HuH-7 (cell line): ENCODE results near the gene NME4.
"Not testable (repeated sequence)": the region's sequence is repeated elsewhere in the genome, so short reads cannot be mapped to it uniquely, and the experiment has no call there.

Source experiments
- DNase-seq: peaks from one replicate; pipeline ENCODE4 v3.0.0; 2011; ENCODE audit warnings: low spot score

Gene NME4

DNA sequence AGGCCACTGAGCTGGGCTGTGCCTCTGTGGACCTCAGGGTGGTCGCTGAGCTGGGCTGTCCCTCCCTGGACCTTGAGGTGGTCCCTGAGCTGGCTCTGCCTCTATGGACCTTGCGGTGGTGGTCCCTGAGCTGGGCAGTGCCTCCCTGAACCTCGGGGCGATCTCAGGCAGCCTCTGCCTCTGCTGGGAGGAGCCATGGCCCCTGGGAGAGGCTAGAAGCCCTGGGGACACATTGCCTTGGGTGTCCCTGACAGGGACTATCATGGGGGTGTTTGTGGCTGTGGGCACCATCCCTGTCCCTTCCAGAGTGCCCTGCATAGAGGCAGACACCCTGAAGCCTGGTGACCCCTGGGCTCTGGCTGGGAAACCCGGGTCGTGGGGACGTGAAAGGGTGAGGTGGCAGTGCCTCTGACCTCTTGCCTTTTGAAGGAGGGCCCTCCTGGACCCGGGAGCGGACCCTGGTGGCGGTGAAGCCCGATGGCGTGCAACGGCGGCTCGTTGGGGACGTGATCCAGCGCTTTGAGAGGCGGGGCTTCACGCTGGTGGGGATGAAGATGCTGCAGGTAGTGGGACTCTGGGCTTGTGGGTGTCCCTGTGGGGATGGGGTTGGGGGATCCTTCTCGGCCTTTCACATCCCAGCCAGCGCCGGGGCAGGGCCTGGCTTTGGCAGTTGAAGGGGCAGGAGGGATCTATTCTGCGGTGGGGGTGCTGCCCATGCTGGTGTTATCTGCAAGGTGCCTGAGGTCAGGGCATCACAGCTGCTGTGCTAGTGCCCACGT, 1.8 kb downstream of the NME4 start:
- no peak for DNase-seq

DNA sequence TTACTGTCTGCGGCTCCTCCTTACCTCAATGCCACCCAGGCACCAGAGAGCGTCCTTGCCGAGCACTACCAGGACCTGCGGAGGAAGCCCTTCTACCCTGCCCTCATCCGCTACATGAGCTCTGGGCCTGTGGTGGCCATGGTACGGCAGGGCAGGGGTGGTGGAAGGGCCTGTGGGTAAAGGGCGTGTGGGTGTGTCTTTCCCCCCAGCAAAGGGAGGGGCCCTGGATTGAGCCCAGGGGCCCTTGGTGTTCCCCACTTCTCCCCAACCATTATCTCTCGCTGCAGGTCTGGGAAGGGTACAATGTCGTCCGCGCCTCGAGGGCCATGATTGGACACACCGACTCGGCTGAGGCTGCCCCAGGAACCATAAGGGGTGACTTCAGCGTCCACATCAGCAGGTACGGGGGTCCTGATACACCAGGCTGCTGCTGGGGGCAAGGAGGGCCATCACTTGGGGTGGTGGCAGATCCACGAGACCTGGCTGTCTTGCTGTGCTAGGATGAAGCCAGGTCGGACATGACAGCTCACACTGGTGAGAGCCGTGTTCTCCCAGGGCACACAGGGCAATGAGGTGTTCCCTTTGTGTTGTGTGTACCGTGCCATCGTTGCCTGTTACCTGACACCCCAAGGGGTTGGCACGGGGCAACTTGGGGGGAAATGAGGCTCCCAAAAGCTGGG, 2.5 kb downstream of the NME4 start:
- no peak for DNase-seq

DNA sequence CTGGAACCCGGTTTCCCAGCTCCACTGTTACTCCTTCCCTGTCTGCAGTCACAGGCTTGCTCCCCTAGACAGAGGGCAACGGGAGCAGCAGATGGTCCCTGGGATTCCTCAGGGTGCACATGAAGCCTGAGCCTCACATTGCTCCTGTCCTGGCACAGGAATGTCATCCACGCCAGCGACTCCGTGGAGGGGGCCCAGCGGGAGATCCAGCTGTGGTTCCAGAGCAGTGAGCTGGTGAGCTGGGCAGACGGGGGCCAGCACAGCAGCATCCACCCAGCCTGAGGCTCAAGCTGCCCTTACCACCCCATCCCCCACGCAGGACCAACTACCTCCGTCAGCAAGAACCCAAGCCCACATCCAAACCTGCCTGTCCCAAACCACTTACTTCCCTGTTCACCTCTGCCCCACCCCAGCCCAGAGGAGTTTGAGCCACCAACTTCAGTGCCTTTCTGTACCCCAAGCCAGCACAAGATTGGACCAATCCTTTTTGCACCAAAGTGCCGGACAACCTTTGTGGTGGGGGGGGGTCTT, 3.1 kb downstream of the NME4 start:
- no peak for DNase-seq

DNA sequence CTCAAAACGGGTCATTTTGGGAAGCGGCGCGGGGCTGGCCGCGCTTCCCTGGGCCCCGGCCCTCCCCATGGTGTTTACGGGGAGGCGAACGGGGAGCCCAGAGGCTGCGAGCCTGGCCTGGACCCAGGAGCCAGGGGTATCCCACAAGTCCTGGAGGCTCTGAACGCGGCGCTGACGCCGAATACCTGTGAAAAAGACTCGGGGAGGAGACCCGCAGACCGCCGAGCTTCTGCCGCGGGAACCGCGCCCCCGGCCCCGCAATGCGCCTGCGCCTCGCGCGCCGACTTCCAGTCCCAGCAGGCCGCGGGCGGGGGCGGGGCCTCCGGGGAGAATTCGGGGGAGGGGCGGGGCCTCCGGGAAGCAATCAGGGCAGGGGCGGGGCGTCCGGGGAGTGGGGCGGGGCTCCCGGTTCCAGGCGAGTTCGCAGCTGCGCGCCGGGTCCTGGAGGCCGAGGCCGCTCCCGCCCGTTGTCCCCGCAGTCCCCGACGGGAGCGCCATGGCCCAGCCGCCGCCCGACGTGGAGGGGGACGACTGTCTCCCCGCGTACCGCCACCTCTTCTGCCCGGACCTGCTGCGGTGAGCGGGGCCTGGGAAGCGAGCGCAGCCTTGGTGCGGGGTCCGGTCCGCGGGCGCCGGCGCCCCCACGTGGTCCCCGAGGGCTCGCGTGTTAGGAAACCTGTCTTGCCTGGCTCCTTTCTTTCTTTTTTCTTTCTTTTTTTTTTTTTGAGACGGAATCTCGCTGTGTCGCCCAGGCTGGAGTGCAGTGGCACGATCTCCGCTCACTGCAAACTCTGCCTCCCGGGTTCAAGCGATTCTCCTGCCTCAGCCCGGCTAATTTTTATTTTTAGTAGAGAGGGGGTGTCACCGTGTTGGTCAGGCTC, 4.7 kb downstream of the NME4 start, which contains the start of gene DECR2:
Gene DECR2, plus strand, starts transcription at position 418 of the 881 bp plus-strand sequence. Its CDS starts 79 bp downstream, at position 497.
- DNase-seq: peak; percentile 84

DNA sequence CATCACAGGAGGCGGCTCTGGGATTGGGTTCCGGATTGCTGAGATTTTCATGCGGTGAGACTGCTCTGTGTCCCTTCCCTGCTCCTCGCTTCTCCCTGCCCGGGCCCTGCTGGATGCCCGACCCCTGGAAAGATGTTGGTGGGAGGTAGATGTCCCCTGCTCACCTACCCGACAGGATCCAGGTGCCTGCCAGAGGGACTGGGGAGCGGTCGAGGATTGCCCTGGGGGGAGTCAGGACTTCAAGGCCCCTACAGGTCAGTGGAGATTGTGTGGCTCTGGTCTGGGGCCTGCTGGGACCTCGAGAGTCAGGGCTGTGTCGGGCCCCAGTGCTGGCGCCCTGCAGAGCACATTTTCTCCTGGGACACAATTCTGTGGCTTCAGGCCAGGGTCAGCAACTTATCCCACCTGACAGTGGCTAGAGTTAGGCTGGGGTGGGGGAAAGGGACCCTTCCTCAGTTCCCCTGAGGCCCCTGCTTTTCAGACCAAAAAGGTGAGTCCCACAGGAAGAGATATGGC, 8.0 kb downstream of the NME4 start:
- DNase-seq: no peak

DNA sequence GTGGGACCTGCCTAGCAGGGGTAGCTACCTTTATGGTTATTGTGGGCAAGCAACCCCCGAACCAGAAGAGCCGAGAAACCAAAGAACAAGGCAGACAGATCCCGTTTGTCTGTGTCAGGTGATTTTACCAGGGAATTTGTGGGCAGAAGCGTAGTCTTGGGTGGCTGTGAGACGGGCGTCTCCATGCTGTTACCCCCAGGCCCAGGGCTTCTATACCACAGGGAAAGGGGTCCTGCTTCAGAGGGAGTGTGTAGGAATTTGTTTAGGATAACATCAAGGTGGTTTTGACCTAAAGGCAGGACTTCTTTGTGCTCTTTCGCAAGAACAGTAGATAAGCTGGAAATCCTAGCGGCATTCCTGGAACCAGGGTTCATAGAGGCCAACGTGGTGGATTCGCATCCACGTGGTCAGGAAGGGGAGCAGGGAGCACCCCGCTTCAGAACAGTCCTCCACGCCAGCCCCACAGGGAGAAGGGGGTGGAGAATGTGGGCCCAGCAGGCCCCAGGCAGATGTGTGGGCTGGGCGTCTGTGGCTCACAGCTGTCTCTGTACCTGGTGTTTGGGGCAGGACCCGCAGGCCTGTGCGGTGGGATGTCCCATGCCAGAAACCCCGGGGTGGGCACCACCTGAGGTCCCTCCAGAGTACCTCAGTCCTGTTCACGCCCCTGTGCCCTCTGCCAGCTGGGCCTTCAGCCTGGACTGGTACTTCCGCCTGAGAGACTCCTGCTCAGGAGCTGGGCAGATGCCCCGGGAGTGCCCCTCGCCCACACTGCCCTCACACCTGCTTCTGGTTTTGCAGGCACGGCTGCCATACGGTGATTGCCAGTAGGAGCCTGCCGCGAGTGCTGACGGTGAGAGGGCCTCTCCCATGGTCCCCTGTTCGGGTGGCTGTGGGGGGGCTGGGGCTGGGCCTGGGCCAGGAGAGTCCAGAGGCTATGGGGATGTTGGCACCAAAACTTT, 8.8 kb downstream of the NME4 start:
- DNase-seq: no peak

DNA sequence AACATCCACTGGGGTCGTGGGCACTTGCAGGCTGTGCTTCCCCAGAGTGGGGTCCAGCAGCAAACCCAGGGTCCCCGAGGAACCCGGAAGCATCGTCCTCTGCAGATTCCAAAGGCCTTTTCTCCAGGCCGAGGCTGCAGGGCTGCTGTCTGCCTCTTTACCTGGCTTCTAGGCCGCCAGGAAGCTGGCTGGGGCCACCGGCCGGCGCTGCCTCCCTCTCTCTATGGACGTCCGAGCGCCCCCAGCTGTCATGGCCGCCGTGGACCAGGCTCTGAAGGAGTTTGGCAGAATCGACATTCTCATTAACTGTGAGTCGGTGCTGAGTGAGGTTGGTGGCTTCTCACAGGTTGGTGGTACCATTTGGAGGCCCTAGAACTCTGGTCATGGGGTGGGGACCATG, 10.3 kb downstream of the NME4 start:
- no peak for DNase-seq

DNA sequence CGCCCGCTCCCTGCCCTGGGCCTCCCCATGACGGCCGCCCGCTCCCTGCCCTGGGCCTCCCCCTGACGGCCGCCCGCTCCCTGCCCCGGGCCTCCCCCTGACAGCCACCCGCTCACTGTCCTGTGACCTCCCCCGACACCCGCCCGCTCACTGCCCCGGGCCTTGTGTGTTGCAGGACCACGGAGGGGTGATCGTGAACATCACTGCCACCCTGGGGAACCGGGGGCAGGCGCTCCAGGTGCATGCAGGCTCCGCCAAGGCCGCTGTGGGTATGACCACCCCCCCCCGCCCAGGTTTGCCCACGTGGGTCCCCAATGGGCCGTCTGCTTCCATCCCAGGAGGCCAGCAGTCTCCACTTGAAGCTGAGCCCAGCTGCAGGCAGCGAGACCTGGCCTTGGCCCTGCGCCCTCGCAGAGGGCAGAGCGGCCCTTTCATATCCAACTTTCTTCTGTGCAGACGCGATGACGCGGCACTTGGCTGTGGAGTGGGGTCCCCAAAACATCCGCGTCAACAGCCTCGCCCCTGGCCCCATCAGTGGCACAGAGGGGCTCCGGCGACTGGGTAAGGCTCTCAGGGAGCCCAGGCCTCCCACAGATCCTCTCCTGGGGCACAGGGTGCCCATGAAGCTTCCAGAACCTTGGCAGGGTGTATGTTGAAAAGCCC, 13.6 kb downstream of the NME4 start:
- no peak for DNase-seq

DNA sequence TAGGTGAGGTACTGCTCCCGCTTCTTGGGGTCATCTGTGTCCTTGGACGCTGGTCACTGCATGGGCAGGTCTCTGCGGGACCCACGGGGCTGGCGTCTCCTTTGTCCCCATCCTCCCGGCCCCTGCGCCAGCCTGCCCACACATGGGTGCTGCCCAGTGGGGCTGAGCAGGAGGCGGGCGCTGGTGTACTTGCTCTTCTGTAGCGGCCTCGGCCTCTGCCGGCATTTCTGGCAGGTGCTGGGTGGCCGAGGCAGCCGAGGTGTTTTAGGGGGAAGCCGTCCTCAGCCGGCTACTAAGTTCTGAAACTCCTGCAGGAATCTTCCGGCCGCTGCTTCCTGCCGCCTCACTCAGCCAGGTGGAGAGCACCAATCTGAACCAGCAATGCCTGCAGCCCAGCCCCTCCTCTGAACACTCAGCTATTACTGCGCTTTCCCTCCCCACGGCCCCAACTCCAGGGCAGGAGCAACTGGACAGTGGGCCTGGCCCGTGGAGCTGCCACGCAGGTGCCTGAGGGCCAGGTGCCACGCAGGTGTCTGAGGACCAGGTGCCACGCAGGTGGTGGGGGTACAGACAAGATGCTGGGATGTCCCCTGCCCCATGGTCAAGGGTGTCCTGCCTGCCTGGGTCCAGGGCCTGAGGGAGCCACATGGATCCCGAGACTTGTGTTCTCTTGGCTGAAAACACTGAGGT, 14.7 kb downstream of the NME4 start:
- no peak for DNase-seq

DNA sequence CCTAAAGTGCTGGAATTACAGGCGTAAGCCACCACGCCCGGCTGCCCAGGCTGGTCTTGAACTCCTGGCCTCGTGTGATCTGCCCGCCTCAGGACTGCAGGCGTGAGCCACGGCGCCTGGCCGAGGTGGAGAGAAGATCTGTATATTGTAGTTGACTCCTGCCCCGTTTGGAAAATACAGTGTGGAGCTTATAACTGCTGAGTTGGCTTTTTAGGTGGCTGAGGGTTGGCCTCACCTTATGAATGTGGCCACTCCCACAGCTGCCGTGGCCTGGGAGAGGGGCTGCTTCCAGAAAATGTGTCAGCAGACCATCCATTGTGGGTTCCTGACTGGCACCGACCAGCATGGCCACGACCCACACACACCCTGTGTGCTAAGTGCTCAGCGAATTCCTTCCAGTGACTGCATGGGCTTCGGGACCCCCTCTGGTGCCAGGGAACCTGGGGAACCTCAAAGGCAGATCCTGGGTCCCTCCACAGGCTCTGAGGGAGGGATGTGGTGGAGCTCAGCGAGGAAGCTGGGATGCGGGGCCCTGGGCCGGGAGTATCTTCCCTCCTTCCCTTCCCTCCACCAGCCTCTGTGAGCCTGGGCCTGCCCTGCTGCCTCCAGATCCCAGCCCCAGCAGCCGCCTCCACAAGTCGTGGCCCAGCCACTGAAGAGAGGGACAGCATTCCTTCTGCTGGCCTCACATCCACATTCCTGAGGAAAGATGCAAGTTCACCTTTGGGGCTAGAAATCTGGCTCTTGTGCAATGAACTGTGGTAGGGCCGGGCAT, 17.6 kb downstream of the NME4 start:
- DNase-seq: no peak

DNA sequence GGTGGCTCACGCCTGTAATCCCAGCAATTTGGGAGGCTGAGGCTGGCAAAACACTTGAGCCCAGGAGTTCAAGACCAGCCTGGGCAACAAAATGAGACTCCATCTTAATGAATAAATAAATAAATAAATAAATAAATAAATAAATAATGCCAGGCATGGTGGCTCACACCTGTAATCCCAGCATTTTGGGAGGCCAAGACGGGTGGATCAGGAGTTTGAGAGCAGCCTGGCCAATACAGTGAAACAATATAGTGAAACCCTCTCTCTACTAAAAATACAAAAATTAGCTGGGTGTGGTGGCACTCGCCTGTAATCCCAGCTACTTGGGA, 18.1 kb downstream of the NME4 start:
- not testable (repeated sequence) for DNase-seq

DNA sequence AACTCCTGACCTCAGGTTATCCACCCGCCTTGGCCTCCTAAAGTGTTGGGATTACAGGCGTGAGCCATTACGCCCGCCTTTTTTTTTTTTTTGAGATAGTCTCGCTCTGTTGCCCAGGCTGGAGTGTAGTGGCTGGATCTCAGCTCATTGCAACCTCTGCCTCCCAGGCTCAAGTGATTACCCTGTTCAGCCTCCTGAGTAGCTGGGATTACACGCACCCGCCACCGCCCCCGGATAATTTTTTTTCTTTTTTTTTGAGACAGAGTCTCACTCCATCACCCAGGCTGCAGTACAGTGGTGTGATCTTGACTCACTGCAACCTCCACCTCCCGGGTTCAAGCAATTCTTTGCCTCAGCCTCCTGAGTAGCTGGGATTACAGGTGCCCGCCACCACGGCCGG, 25.2 kb downstream of the NME4 start:
- not testable (repeated sequence) for DNase-seq

DNA sequence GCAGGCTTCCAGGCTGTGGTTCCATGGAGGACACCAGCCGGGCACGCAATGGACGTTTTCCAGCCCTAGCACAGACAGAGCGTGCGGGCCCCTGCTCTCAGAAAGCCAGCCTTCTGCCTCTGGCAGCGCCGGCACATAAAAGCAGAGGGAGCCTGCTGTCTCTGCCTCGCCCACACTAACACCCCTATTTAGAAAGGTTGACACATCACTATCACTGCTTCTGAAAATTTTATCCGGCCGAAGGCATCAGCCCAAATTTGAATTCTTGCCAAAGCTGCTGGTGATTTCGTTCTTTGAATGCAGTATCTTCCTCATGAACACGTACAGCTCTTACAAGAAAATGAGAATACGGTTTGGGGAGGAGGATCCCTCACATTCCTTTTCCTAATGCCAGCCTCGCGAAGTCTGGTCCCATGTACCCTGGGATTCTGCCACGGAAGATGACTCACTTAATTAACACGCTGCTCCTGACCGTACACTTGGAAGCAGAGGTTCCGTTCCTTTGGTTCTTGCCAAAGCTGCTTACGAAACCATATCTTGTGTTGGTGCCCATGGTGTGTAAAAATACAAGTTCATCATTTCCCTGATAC, 27.1 kb downstream of the NME4 start:
- DNase-seq: no peak

DNA sequence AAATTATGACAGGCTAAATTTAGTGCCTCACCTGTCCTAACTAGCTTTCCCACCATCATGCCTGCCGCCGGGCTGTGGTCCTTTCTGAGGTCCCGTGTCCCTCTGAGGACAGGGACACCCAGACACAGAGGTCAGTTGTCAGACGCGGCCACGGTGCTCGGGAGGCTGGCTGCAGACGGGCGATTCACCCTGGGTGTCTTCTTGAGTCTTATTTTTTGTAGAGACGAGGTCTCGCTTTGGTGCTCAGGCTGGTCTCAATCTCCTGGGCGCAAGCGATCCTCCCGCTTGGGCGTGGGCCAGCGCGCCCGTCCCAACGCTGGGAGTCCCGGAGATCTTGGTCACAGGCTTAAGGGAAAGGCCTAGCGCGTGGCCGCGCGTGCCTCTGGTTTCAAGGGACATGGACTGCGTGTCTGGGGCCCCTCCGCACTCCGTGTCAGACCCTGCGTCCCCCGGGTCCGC, 27.7 kb downstream of the NME4 start:
- no peak for DNase-seq

DNA sequence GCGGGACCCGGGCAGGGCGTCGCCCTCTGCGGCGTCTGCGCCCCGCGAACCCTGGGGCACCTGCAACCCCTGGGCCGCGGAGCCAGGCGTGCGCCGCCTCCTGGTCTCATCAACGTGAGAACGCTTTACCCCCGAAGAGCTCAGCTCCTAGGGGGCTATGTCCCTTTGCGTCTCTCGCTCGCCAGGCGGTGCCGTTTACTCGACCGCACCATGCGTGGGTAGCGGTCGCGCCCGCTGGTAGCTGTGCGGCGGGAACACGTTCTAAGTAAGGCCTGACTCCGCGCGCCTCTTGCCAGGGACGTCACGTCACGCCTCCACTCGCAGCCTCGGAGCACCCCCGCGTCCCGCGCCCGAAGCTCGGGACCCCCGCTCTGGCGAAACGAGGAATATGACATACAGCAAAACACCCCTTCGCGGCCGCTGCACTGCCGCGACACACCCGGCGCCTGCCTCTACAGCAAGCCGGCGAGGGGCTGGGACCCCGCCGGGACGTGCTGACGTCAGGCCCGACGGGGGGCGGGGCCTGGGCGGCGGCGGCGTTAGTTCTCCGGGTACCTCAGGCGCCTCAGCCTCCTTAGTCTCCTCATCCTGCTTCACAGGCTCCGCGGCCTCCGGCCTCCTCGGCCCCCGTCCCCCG, 28.2 kb downstream of the NME4 start, which contains the start of gene RAB11FIP3:
Gene RAB11FIP3, plus strand, starts transcription at position 568 of the 637 bp plus-strand sequence. CDS start 358 bp downstream, outside the sequence.
- DNase-seq: peak; percentile 81

DNA sequence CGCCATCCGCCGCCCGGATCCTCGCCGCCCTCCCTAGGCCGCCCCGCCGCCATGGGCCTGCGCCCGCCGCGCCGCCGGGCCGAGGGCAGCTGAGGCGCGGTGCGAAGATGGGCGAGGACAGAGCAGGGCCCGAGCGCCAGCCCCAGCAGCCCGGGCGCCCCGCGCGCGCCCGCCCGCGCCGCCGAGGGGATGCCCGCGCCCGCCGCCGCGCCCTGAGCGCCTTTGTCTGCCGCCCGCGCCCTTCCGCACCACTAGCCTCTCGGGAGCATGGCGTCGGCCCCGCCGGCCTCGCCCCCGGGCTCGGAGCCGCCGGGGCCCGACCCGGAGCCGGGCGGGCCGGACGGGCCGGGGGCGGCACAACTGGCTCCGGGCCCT, 28.7 kb downstream of the NME4 start:
- DNase-seq: no peak

DNA sequence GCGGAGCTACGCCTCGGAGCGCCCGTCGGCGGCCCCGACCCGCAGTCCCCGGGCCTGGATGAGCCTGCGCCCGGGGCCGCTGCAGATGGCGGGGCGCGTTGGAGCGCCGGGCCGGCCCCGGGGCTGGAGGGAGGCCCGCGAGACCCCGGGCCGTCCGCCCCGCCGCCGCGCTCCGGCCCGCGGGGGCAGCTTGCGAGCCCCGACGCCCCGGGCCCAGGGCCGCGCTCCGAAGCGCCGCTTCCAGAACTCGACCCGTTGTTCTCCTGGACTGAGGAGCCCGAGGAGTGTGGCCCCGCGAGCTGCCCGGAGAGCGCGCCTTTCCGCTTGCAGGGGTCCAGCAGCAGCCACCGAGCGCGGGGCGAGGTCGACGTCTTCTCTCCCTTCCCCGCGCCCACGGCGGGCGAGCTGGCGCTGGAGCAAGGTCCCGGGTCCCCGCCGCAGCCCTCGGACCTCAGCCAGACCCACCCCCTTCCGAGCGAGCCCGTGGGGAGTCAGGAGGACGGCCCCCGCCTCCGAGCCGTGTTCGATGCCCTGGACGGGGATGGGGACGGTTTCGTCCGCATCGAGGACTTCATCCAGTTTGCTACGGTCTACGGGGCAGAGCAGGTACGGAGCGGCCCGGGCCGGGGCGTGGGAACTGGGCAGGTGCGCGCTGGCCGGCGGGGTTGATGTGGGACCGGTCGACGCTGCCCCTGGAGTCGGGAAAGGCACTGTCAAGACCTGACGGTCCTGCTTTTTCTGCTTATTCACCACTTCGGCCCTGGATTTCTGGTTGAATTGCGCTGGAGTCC, 29.3 kb downstream of the NME4 start:
- DNase-seq: no peak
